Rectal smooth muscle tissue (tissue), 1 donor: Measurements from ENCODE around the gene PCBP1.
"Not testable (repeated sequence)": the region's sequence is repeated elsewhere in the genome, so short reads cannot be mapped to it uniquely, and the experiment has no call there.

ENCODE experiments used
- H3K27ac ChIP-seq: one replicate; pipeline ENCODE4 v1.7.0; 2013; ENCODE audit warnings: low read depth, low read length, inconsistent platforms
- H3K27me3 ChIP-seq: one replicate; pipeline ENCODE4 v1.7.0; 2013; ENCODE audit warnings: low read length; ENCODE audit not compliant: control insufficient read depth, insufficient read depth
- H3K36me3 ChIP-seq: one replicate; pipeline ENCODE4 v1.7.0; 2013; ENCODE audit warnings: low read length; ENCODE audit not compliant: control insufficient read depth, insufficient read depth
- H3K4me1 ChIP-seq: one replicate; pipeline ENCODE4 v1.7.0; 2013; ENCODE audit warnings: low read length; ENCODE audit not compliant: control insufficient read depth, insufficient read depth
- H3K4me3 ChIP-seq: one replicate; pipeline ENCODE4 v1.7.0; 2013; ENCODE audit warnings: low read length
- H3K9ac ChIP-seq: one replicate; pipeline ENCODE4 v1.7.0; 2013; ENCODE audit warnings: low read length

Gene PCBP1

DNA sequence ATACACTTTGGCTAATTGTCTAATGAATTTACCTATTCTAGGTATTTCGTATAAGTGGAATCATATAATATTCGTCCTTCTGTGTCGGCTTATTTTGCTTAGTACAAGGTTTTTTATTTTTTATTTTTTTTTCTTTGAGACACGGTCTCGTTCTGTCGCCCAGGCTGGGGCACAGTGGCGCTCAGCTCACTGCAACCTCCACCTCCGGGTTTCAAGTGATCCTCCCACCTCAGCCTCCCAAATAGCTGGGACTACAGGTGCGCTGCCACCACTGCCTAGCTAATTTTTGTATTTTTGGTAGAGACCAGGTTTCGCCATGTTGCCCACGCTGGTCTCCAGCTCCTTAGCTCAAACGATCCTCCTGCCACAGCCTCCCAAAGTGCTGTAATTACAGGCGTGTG lies 38.2 kb downstream of the PCBP1 start:
- H3K9ac ChIP-seq = peak overlapping the region; percentile 14
- H3K36me3 ChIP-seq = no peaks in the 10 kb centered on the region
- H3K4me3 ChIP-seq = peak overlapping the region; percentile 90
- H3K27ac ChIP-seq = peak overlapping the region; percentile 99
- no peaks in the 10 kb centered on the region for H3K27me3 ChIP-seq
- peaks cover 4% of the 10 kb centered on the region for H3K4me1 ChIP-seq

DNA sequence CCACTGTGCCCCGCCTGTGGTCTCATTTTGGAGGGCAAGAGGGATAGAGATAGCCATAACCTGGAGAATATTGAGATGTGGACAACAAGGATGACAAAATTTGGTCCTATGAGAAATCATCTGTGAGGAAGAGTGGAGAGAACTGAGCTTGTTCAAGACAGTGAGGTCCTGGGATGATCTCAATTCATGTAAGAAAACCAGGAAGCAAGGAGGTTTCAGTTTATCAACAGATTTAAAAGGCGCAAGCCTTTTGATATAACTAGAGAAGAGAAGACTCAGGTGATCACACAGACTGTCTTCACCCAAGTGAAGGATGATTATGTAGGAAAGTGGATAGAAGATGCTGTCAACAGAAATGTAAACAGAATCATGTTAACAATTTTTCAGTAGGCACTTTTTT lies 39.1 kb downstream of the PCBP1 start:
- no peaks in the 10 kb centered on the region for H3K27me3 ChIP-seq
- H3K27ac ChIP-seq = no peak overlapping the region
- H3K4me3 ChIP-seq = no peak overlapping the region
- peaks cover 4% of the 10 kb centered on the region for H3K4me1 ChIP-seq
- no peaks in the 10 kb centered on the region for H3K36me3 ChIP-seq
- H3K9ac ChIP-seq = no peak overlapping the region

DNA sequence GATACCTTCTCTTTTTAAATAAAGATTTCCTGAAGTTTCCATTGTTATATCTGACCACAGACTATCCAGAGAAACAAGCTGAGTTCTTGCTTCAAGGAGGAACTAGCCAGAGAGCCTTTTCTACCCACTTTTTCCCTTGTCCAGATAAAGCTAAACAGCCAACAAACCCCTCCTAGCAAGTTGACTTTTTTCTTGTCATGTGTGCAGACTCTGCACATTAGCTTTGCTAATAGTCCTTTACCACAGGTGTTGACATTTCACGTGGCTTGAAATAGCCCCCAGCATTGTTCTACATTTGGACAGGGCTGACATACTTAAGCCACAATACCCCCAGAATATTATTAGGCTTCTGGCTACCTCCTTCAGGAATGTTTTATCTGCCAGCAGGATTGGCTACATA lies 40.7 kb downstream of the PCBP1 start:
- Histone ChIP-seq H3K27me3 (no peaks in the 10 kb centered on the region), H3K36me3 (no peaks in the 10 kb centered on the region), H3K4me1 (peaks cover 18% of the 10 kb centered on the region), H3K27ac (no peak overlapping the region), H3K9ac (no peak overlapping the region), H3K4me3 (no peak overlapping the region)

DNA sequence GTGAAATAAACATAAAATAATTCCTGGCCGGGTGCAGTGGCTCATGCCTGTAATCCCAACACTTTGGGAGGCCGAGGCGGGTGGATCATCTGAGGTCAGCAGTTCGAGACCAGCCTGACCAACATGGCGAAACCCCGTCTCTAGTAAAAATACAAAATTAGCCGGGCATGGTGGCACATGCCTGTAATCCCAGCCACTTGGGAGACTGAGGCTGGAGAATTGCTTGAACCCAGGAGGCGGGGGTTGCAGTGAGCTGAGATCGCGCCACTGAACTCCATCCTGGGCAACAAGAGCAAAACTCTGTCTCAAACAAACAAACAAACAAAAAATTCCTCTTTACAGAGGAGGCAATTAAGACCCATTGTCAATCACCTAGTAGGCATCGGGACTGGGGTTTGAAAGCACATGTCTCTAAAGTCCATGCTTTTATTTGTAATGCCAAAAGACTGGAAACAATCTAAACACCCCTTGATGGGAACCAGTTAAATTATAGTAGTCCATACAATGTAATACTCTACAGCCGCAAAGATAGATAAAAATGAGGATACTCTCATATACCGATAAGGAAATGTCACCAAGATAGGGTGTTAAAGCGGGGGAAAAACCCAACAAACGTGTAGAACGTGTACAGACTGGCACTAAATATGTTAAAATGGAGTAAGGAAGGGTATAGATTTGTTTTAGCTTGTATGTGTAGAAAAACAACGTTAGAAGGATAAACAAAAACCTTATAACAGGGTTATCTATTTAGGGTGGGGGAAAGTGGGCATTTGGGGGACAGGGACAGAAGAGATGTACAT lies 44.3 kb downstream of the PCBP1 start:
- H3K4me1 ChIP-seq = peaks cover 23% of the 10 kb centered on the region
- H3K36me3 ChIP-seq, H3K9ac ChIP-seq, H3K27me3 ChIP-seq, H3K4me3 ChIP-seq: not testable (repeated sequence)
- peak overlapping the region; percentile 97 for H3K27ac ChIP-seq

DNA sequence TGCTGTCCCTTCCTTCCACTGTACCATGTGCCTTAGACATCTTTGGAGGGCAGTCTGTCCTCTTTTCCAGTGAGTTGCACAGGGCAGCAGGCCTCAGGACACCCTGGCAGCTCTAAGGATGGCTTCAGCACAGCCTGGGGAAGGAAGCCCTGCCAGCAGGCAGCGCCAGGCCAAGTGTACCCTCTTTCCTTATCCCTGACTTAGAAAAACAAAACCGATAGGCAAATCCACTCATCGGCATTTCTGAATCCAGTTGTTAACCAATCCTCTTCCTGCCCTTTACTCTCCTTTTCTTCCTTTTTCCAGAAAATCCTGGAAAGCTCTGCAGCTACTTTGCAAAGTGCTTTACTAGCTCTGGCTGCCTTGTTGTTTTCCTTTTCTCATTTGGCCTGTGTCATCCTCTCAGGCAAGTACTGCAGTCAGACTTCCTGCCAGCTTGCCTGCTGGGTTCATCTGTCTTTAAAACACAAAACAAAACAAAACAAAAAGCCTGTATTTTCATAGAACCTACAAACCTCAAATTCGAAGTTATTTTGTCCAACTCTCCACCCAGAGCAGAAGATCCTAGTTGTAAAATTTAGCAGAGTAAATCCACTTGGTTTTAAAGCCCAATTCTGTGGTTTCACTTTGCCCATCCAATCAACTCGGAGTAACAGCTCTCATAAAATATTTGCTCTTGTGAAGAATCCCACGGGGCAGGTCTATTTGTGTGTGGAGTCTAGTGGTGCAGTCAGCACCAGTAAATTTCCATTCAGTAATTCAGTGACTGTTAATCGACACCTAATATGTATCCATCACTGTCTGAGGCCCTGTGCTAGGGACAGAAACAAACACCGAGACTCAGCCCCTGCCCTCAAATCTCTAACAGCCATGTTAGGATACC lies 45.2 kb downstream of the PCBP1 start:
- Histone ChIP-seq H3K9ac (peak overlapping the region; percentile 49), H3K27ac (peak overlapping the region; percentile 97), H3K4me1 (peaks cover 23% of the 10 kb centered on the region), H3K36me3 (no peaks in the 10 kb centered on the region), H3K27me3 (no peaks in the 10 kb centered on the region), H3K4me3 (peak overlapping the region; percentile 67)

DNA sequence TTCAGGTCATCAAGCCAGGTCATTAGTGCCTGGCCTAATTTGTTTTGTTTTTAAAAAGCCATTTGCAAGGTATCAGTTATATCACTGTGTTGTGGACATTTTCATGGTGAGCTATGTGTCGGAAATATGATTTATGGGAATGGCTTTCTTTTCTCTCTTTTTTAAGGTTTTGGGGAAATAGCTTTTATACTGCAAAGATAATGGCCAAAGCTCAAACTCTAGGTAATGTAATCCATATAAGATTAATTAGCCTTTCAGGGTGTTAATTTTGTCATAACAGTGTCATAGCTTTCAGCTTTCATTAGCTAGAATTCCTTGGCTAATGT lies 45.8 kb downstream of the PCBP1 start:
- Histone ChIP-seq H3K9ac (no peak overlapping the region), H3K4me1 (peaks cover 23% of the 10 kb centered on the region), H3K36me3 (no peaks in the 10 kb centered on the region), H3K27ac (peak overlapping the region; percentile 97), H3K4me3 (peak overlapping the region; percentile 67), H3K27me3 (no peaks in the 10 kb centered on the region)

DNA sequence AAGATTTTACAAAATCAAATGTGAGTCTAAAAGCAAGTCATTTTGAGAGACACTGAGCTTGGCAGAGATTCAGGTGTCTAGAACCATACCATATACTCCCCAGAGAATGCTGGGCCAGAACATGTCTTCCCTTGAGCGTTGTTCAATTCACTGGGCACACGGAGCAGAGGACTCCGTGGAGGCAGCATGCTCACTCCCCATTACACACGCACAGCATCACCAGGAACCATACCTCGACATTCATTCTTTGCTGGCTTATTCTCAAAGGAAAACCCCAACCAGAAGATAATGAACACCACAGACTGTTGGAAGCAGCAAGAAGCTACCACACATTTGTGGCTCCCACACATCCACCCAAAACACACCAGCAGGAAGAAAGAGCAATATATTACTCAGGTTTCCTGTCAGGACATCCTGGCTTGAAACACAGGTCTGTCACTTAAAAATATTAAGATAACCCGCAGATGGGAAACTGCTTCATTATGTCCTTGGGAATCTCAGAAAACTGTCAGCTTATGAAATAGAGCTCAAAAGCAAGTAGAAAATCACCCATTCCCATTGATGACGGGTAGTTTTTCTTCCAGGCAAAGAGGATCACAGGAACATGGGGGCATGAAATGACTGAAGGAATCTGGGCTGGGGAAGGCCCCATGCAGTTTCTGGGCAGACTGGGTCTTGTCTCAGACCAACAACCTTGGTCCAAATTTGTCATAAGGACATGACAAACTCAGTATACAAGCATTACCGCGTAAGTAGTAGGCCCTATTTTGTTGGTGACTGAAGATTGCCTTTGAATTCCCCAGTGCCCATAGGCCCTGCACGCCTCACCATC lies 46.4 kb downstream of the PCBP1 start:
- Histone ChIP-seq H3K27ac (peak overlapping the region; percentile 97), H3K4me1 (peaks cover 23% of the 10 kb centered on the region), H3K4me3 (no peak overlapping the region), H3K27me3 (no peaks in the 10 kb centered on the region), H3K36me3 (no peaks in the 10 kb centered on the region), H3K9ac (no peak overlapping the region)

DNA sequence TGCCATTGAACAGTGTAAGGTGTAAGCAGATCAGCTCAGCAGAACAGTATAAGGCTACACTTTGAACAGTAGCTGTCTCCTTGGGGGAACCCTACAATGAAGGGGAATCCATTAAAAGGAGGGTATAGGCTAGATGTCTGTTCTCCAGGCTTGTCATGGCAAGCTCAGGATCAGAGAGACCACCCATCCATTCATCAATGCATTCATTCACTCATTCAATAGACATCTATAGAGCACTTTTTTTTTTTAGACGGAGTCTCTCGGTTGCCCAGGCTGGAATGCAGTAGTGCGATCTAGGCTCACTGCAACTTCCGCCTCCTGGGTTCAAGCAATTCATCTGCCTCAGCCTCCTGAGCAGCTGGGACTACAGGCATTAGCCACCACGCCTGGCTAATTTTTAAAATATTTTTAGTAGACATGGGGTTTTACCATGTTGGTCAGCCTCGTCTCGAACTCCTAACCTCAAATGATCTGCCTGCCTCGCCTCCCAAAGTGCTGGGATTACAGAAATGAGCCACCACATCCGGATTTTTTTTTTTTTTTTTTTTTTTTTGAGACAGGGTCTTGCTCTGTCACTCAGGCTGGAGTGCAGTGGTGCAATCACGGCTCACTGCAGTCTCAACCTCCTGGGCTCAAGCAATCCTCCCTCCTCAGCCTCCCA lies 47.2 kb downstream of the PCBP1 start:
- not testable (repeated sequence) for H3K4me3 ChIP-seq, H3K9ac ChIP-seq, H3K27me3 ChIP-seq, H3K36me3 ChIP-seq
- peak overlapping the region; percentile 97 for H3K27ac ChIP-seq
- H3K4me1 ChIP-seq = peaks cover 23% of the 10 kb centered on the region
